H9 (cell line): ENCODE results near the gene PLLP. TPM values are rescaled to one million over a fixed set of nuclear protein-coding genes. Genes with fewer than 3 reads are reported as not detected.

Source experiments
- DNase-seq: peaks from one replicate; pipeline ENCODE4 v3.0.0-alpha.2; 2017
- H2AFZ ChIP-seq: one replicate; pipeline ENCODE4 v1.6.1; 2013; ENCODE audit warnings: mild to moderate bottlenecking, low read length, control low read depth, moderate library complexity
- H2AK5ac ChIP-seq: 2 replicates; pipeline ENCODE4 v1.6.1; 2013; ENCODE audit warnings: low read length, control low read depth, mixed read lengths; ENCODE audit not compliant: insufficient read length
- H2BK120ac ChIP-seq: one replicate; pipeline ENCODE4 v1.6.1; 2013; ENCODE audit warnings: low read depth, mild to moderate bottlenecking, low read length, control low read depth, inconsistent platforms; ENCODE audit not compliant: poor library complexity, severe bottlenecking
- H2BK12ac ChIP-seq: 2 replicates; pipeline ENCODE4 v1.6.1; 2013; ENCODE audit warnings: low read length, control low read depth, mixed read lengths, low read depth; ENCODE audit not compliant: insufficient read length
- H2BK15ac ChIP-seq: 2 replicates; pipeline ENCODE4 v1.6.1; 2013; ENCODE audit warnings: low read depth, low read length, control low read depth
- H2BK20ac ChIP-seq: one replicate; pipeline ENCODE4 v1.6.1; 2013; ENCODE audit warnings: low read depth, mild to moderate bottlenecking, low read length, control low read depth, inconsistent platforms; ENCODE audit not compliant: poor library complexity, severe bottlenecking
- H2BK5ac ChIP-seq: 2 replicates; pipeline ENCODE4 v1.6.1; 2013; ENCODE audit warnings: low read length, control low read depth, mixed read lengths; ENCODE audit not compliant: insufficient read length
- H3K14ac ChIP-seq: 2 replicates; pipeline ENCODE4 v1.6.1; 2013; ENCODE audit warnings: low read length, control low read depth; ENCODE audit not compliant: insufficient read depth
- H3K18ac ChIP-seq: 2 replicates; pipeline ENCODE4 v1.6.1; 2013; ENCODE audit warnings: low read depth, mild to moderate bottlenecking, mixed read lengths, low read length, control low read depth; ENCODE audit not compliant: insufficient read length
- H3K23ac ChIP-seq: 2 replicates; pipeline ENCODE4 v1.6.1; 2013; ENCODE audit warnings: low read length, control low read depth, mixed read lengths, low read depth; ENCODE audit not compliant: insufficient read length
- H3K23me2 ChIP-seq: 2 replicates; pipeline ENCODE4 v1.6.1; 2013; ENCODE audit warnings: low read depth, mild to moderate bottlenecking, mixed read lengths, low read length, control low read depth; ENCODE audit not compliant: insufficient read length, poor library complexity, severe bottlenecking
- H3K27ac ChIP-seq: 2 replicates; pipeline ENCODE4 v1.5.1; 2013; ENCODE audit warnings: low read length, control low read depth, mixed read lengths, low read depth; ENCODE audit not compliant: insufficient read length
- H3K27me3 ChIP-seq: 2 replicates; pipeline ENCODE4 v1.6.1; 2013; ENCODE audit warnings: low read length, control low read depth, inconsistent platforms; ENCODE audit not compliant: insufficient read depth
- H3K4ac ChIP-seq: 2 replicates; pipeline ENCODE4 v1.6.1; 2013; ENCODE audit warnings: low read depth, mild to moderate bottlenecking, control low read depth, inconsistent platforms, low read length, moderate library complexity
- H3K4me1 ChIP-seq: 2 replicates; pipeline ENCODE4 v1.6.1; 2013; ENCODE audit warnings: low read length, control low read depth, inconsistent platforms; ENCODE audit not compliant: insufficient read depth
- H3K4me2 ChIP-seq: 2 replicates; pipeline ENCODE4 v1.6.1; 2013; ENCODE audit warnings: low read length, control low read depth, mixed read lengths; ENCODE audit not compliant: insufficient read length, insufficient read depth
- H3K56ac ChIP-seq: 2 replicates; pipeline ENCODE4 v1.6.1; 2013; ENCODE audit warnings: low read depth, mild to moderate bottlenecking, mixed read lengths, low read length, control low read depth; ENCODE audit not compliant: insufficient read length
- H3K79me1 ChIP-seq: 2 replicates; pipeline ENCODE4 v1.6.1; 2013; ENCODE audit warnings: low read depth, mild to moderate bottlenecking, moderate library complexity, low read length, control low read depth, inconsistent platforms; ENCODE audit not compliant: insufficient read depth, poor library complexity, severe bottlenecking
- H3K79me2 ChIP-seq: 2 replicates; pipeline ENCODE4 v1.6.1; 2013; ENCODE audit warnings: low read length, control low read depth, inconsistent platforms; ENCODE audit not compliant: insufficient read depth
- H3K9ac ChIP-seq: 2 replicates; pipeline ENCODE4 v1.6.1; 2013; ENCODE audit warnings: low read length, control low read depth, mixed read lengths; ENCODE audit not compliant: insufficient read length; ENCODE audit errors: extremely low read depth
- H3K9me3 ChIP-seq: one replicate; pipeline ENCODE4 v1.6.1; 2013; ENCODE audit warnings: low read depth, low read length, inconsistent platforms; ENCODE audit not compliant: control insufficient read depth
- H3T11ph ChIP-seq: one replicate; pipeline ENCODE4 v1.6.1; 2013; ENCODE audit warnings: mild to moderate bottlenecking, low read length, control low read depth, inconsistent platforms
- H4K20me1 ChIP-seq: one replicate; pipeline ENCODE4 v1.6.1; 2013; ENCODE audit not compliant: control insufficient read depth, insufficient read length, insufficient read depth
- H4K5ac ChIP-seq: 2 replicates; pipeline ENCODE4 v1.6.1; 2013; ENCODE audit warnings: low read depth, mild to moderate bottlenecking, mixed read lengths, low read length, control low read depth; ENCODE audit not compliant: insufficient read length
- H4K8ac ChIP-seq: replicated peaks from 2 replicates; pipeline ENCODE4 v1.6.1; 2013; ENCODE audit warnings: low read length, control low read depth, mixed read lengths, low read depth; ENCODE audit not compliant: insufficient read length
- H4K91ac ChIP-seq: 2 replicates; pipeline ENCODE4 v1.6.1; 2013; ENCODE audit warnings: low read depth, mild to moderate bottlenecking, moderate library complexity, mixed read lengths, low read length, control low read depth; ENCODE audit not compliant: insufficient read length
- H3K27ac Mint-ChIP-seq, 3 experiments: 2 replicates in 2 of 3; 3 replicates in 1 of 3; pipeline ENCODE4 v1.8.0; 2020 to 2021; ENCODE audit warnings: mixed read lengths in 3 of 3, mild to moderate bottlenecking in 1 of 3, moderate library complexity in 1 of 3
- H3K27me3 Mint-ChIP-seq: 2 replicates; pipeline ENCODE4 v1.8.0; 2021; ENCODE audit warnings: low read depth, mild to moderate bottlenecking, moderate library complexity, mixed read lengths
- H3K36me3 Mint-ChIP-seq, 3 experiments: 2 replicates in 2 of 3; 3 replicates in 1 of 3; pipeline ENCODE4 v1.8.0; 2020 to 2021; ENCODE audit warnings: low read depth in 3 of 3, mixed read lengths in 3 of 3; ENCODE audit not compliant: insufficient read depth in 1 of 3
- H3K4me1 Mint-ChIP-seq, 2 experiments: 2 replicates each; pipeline ENCODE4 v1.8.0; 2020; ENCODE audit warnings: mixed read lengths in 2 of 2
- H3K4me3 Mint-ChIP-seq, 2 experiments: 2 replicates in 1 of 2; 3 replicates in 1 of 2; pipeline ENCODE4 v1.8.0; 2020 to 2021; ENCODE audit warnings: mild to moderate bottlenecking in 2 of 2, mixed read lengths in 2 of 2, moderate library complexity in 1 of 2
- H3K9me3 Mint-ChIP-seq, 2 experiments: 2 replicates in 1 of 2; 3 replicates in 1 of 2; pipeline ENCODE4 v1.8.0; 2020; ENCODE audit warnings: mild to moderate bottlenecking in 2 of 2, mixed read lengths in 2 of 2, moderate library complexity in 1 of 2
- WGBS: extraction: QIAGEN DNeasy Blood & Tissue Kit; methylation state at CpG from one replicate; pipeline ENCODE4 v1.1.7; 2013; ENCODE audit warnings: missing lambda C conversion rate, low lambda C conversion rate, mixed read lengths; ENCODE audit not compliant: insufficient read length; ENCODE audit errors: extremely low coverage; 5-methylcytosine and 5-hydroxymethylcytosine counted together
- total RNA-seq: library from RNA; stranded (reverse); gene quantifications from 2 replicates; pipeline ENCODE4 v1.2.1, GENCODE V29; 2021
- TF ChIP-seq, protein P1 (sequence below): fragments of 200-600 bp; sonication (generic); conservative IDR thresholded peaks from 3 replicates; pipeline ENCODE4 v1.8.0; 2021; ENCODE audit warnings: antibody characterized with exemption, mild to moderate bottlenecking

PLLP gene
- total RNA-seq, 1 experiment from 2014 or later: 1.8 TPM

DNA sequence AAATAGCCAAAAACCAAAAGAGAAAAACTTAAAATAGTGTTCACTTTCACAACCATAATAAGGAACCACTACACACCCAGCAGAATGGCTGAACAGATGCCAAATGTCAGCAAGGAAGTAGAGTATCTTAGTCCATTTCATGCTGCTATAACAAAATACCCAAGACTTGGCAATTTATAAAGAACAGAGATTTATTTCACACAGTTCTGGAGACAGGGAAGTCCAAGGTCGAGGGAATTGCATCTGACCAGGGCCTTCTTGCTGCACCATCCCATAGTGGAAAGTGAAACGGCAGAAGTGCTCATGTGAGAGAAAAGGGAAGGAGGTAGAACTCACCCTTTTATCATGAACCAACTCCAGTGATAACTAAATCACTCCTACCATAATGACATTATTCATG is 40.3 kb upstream of the PLLP start:
- Histone ChIP-seq H2BK120ac (no peak overlapping the region), H3K9me3 (no peaks in the 10 kb centered on the region), H3K4ac (no peak overlapping the region), H3K79me1 (no peaks in the 10 kb centered on the region), H4K20me1 (no peaks in the 10 kb centered on the region), H3T11ph (no peak overlapping the region), H3K27me3 (no peaks in the 10 kb centered on the region), H3K79me2 (no peaks in the 10 kb centered on the region), H3K23ac (no peak overlapping the region), H4K8ac (no peak overlapping the region), H3K18ac (no peak overlapping the region), H2BK20ac (no peak overlapping the region), H3K27ac (no peak overlapping the region), H2BK5ac (no peak overlapping the region), H3K56ac (no peak overlapping the region), H4K91ac (no peak overlapping the region), H2BK15ac (no peak overlapping the region), H3K23me2 (no peaks in the 10 kb centered on the region), H2AK5ac (no peak overlapping the region), H3K9ac (no peak overlapping the region), H2BK12ac (no peak overlapping the region), H3K4me1 (peaks cover 2% of the 10 kb centered on the region; the same call in 1 of the 2 replicates), H3K14ac (no peak overlapping the region), H3K4me2 (no peak overlapping the region), H4K5ac (no peak overlapping the region), H2AFZ (no peak overlapping the region)
- no peaks in the 10 kb centered on the region; the same call in 1 of the 2 replicates for H3K27me3 Mint-ChIP-seq
- DNase-seq: no peak
- H3K4me1 Mint-ChIP-seq: peaks cover 3 to 4% of the 10 kb centered on the region in 2 experiments
- no peak overlapping the region for H3K27ac Mint-ChIP-seq
- 0 out of 7 replicates have a peak, but pooled peaks cover 0 to 4% (median 0%) of the 10 kb centered on the region in 3 experiments for H3K36me3 Mint-ChIP-seq
- no CpG with 5 or more reads among the region's 2 CpGs for WGBS
- peaks cover 4 to 5% of the 10 kb centered on the region in 2 experiments; a peak in 4 of 5 replicates for H3K9me3 Mint-ChIP-seq
- no peak overlapping the region for H3K4me3 Mint-ChIP-seq
- TF ChIP-seq, protein P1, sequence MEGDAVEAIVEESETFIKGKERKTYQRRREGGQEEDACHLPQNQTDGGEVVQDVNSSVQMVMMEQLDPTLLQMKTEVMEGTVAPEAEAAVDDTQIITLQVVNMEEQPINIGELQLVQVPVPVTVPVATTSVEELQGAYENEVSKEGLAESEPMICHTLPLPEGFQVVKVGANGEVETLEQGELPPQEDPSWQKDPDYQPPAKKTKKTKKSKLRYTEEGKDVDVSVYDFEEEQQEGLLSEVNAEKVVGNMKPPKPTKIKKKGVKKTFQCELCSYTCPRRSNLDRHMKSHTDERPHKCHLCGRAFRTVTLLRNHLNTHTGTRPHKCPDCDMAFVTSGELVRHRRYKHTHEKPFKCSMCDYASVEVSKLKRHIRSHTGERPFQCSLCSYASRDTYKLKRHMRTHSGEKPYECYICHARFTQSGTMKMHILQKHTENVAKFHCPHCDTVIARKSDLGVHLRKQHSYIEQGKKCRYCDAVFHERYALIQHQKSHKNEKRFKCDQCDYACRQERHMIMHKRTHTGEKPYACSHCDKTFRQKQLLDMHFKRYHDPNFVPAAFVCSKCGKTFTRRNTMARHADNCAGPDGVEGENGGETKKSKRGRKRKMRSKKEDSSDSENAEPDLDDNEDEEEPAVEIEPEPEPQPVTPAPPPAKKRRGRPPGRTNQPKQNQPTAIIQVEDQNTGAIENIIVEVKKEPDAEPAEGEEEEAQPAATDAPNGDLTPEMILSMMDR: no peak
